HTR-8/SVneo (cell line): ENCODE results near the gene LTC4S.

ENCODE experiments used
- DNase-seq: peaks from one replicate; pipeline ENCODE4 v3.0.0; 2011; ENCODE audit warnings: low spot score, mixed read lengths; ENCODE audit not compliant: insufficient read length
- FAIRE-seq: peaks from 2 replicates; lab custom pipeline; 2011; peaks lifted over from hg19 to GRCh38; lab: Jason Lieb, UNC

Gene LTC4S

DNA sequence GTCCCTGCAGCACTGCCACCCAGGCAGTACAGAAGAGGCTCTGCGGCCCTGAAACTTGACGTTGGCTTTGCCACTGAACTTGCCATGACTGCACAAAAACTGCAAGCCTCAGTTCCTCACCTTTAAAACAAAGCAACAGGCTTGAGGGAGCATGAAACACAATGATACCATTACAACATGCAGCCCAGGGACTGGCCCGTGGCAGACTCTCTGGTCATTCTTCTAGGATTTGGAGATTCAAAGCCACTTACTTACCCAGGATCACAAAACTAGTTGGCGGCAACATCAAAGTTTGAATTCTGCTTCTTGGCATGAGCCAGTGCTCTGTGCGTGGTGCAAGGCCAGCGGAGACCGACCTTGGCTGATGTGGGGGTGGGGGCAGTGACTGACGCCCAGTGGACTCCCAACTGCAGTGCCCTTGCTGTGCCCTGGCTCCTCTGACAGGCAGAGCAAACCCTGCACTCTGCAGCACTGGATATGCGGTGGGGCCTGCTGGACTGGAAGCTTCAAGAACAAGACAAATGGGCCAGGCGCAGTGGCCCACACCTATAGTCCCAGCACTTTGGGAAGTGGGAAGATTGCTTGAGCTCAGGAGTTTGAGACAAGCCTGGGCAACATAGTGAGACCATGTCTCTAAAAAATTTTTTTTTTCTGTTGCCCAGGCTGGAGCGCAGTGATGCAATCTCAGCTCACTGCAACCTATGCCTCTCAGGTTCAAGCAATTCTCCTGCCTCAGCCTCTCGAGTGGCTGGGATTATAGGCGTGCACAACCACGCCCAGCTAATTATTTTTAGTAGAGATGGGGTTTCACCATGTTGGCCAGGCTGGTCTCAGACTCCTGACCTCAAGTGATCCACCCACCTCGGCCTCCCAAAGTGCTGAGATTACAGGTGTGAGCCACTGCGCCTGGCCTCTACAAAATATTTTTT lies 45.8 kb downstream of the LTC4S start:
- FAIRE-seq (no peak), DNase-seq (no peak)

DNA sequence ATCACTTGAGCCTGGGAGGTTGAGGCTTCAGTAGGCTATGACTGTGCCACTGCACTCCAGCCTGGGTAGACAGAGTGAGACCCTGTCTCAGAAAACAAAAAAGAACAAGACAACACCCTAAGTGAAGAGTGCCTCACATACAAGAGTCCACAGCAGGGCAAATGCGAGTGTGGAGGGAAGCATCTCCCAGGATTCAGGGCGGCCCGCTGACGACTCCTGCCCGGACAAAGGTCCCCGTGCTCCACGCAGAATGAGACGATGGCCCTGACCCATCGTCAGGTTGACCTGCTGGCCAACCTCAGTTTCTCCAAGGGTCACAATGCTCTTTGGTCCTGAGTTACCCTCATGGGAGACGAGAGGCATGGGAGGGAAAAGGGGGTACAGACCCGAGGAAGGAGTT lies 46.5 kb downstream of the LTC4S start:
- FAIRE-seq (no peak), DNase-seq (no peak)

GRCh38 chr5:179840766-179841165 lies 47.0 kb downstream of the LTC4S start:
- no peak for FAIRE-seq
- no peak for DNase-seq

GRCh38 chr5:179841621-179842020 lies 47.8 kb downstream of the LTC4S start:
- no peak for FAIRE-seq

More at GRCh38 chr5:179841621-179842020, 47.8 kb downstream of the LTC4S start:
- no peak for DNase-seq
